ENCODE results near the gene C10orf71. TPM values are rescaled to one million over a fixed set of nuclear protein-coding genes. Genes with fewer than 3 reads are reported as not detected.

C10orf71 gene
- total RNA-seq, 1 experiment from 2014 or later = not detected

- no peak for DNase-seq
- Histone ChIP-seq H3K4me3 (ENCODE audit: low read length) (no peak overlapping the region), H3K9ac (ENCODE audit: low read length) (no peak overlapping the region), H4K20me1 (ENCODE audit: insufficient read depth, low read depth, low read length) (no peaks in the 10 kb centered on the region), H3K9me3 (ENCODE audit: low read length) (no peaks in the 10 kb centered on the region), H3K36me3 (ENCODE audit: insufficient read depth, low read length) (no peaks in the 10 kb centered on the region), H2AFZ (ENCODE audit: low read length) (no peak overlapping the region), H3K27ac (ENCODE audit: low read length) (no peak overlapping the region), H3K27me3 (ENCODE audit: low read length) (no peaks in the 10 kb centered on the region), H3K4me2 (ENCODE audit: low read depth, low read length, poor library complexity, severe bottlenecking) (no peak overlapping the region), H3K9me2 (replicated peaks; ENCODE audit: insufficient read depth, low read length) (no peaks in the 10 kb centered on the region), H3K4me1 (ENCODE audit: low read length) (no peaks in the 10 kb centered on the region), H3K79me2 (ENCODE audit: low read length) (no peaks in the 10 kb centered on the region)
These were observed 26.4 kb downstream of the C10orf71 start for GRCh38 chr10:49325131-49325915.

- Histone ChIP-seq H4K20me1 (ENCODE audit: insufficient read depth, low read depth, low read length) (no peaks in the 10 kb centered on the region), H3K9me2 (replicated peaks; ENCODE audit: insufficient read depth, low read length) (no peaks in the 10 kb centered on the region), H3K36me3 (ENCODE audit: insufficient read depth, low read length) (no peaks in the 10 kb centered on the region), H2AFZ (ENCODE audit: low read length) (no peak overlapping the region), H3K9me3 (ENCODE audit: low read length) (no peaks in the 10 kb centered on the region), H3K4me3 (ENCODE audit: low read length) (no peak overlapping the region), H3K4me2 (ENCODE audit: low read depth, low read length, poor library complexity, severe bottlenecking) (no peak overlapping the region), H3K4me1 (ENCODE audit: low read length) (no peaks in the 10 kb centered on the region), H3K9ac (ENCODE audit: low read length) (no peak overlapping the region), H3K27me3 (ENCODE audit: low read length) (no peaks in the 10 kb centered on the region), H3K79me2 (ENCODE audit: low read length) (no peaks in the 10 kb centered on the region), H3K27ac (ENCODE audit: low read length) (no peak overlapping the region)
- no peak for DNase-seq
These were observed 27.2 kb downstream of the C10orf71 start for GRCh38 chr10:49325916-49326783.

GRCh38 chr10:49327036-49327813, 28.3 kb downstream of the C10orf71 start:
- Histone ChIP-seq H3K9ac (ENCODE audit: low read length) (no peak overlapping the region), H3K79me2 (ENCODE audit: low read length) (no peaks in the 10 kb centered on the region), H3K9me3 (ENCODE audit: low read length) (no peaks in the 10 kb centered on the region), H3K9me2 (replicated peaks; ENCODE audit: insufficient read depth, low read length) (no peaks in the 10 kb centered on the region), H3K4me1 (ENCODE audit: low read length) (no peaks in the 10 kb centered on the region), H3K4me2 (ENCODE audit: low read depth, low read length, poor library complexity, severe bottlenecking) (no peak overlapping the region), H3K4me3 (ENCODE audit: low read length) (no peak overlapping the region), H3K27me3 (ENCODE audit: low read length) (no peaks in the 10 kb centered on the region), H4K20me1 (ENCODE audit: insufficient read depth, low read depth, low read length) (no peaks in the 10 kb centered on the region), H3K36me3 (ENCODE audit: insufficient read depth, low read length) (no peaks in the 10 kb centered on the region), H2AFZ (ENCODE audit: low read length) (no peak overlapping the region), H3K27ac (ENCODE audit: low read length) (no peak overlapping the region)
- DNase-seq = no peak

- no peaks in the 10 kb centered on the region for H4K20me1 ChIP-seq (ENCODE audit: insufficient read depth, low read depth, low read length)
- H3K36me3 ChIP-seq (ENCODE audit: insufficient read depth, low read length) = no peaks in the 10 kb centered on the region
- H3K4me3 ChIP-seq (ENCODE audit: low read length) = no peak overlapping the region
These were observed 29.6 kb downstream of the C10orf71 start for GRCh38 chr10:49328401-49329145.

GRCh38 chr10:49329146-49329505, 30.2 kb downstream of the C10orf71 start:
- H3K9me3 ChIP-seq (ENCODE audit: low read length) = no peaks in the 10 kb centered on the region
- no peak overlapping the region for H3K9ac ChIP-seq (ENCODE audit: low read length)
- H3K79me2 ChIP-seq (ENCODE audit: low read length) = no peaks in the 10 kb centered on the region
- no peaks in the 10 kb centered on the region for H3K4me1 ChIP-seq (ENCODE audit: low read length)
- H3K4me2 ChIP-seq (ENCODE audit: low read depth, low read length, poor library complexity, severe bottlenecking) = no peak overlapping the region
- no peaks in the 10 kb centered on the region for H3K27me3 ChIP-seq (ENCODE audit: low read length)
- no peaks in the 10 kb centered on the region for H4K20me1 ChIP-seq (ENCODE audit: insufficient read depth, low read depth, low read length)
- H2AFZ ChIP-seq (ENCODE audit: low read length) = no peak overlapping the region
- no peak overlapping the region for H3K27ac ChIP-seq (ENCODE audit: low read length)
- no peaks in the 10 kb centered on the region for H3K36me3 ChIP-seq (ENCODE audit: insufficient read depth, low read length)
- no peak for DNase-seq
- no peaks in the 10 kb centered on the region for H3K9me2 ChIP-seq (replicated peaks; ENCODE audit: insufficient read depth, low read length)
- no peak overlapping the region for H3K4me3 ChIP-seq (ENCODE audit: low read length)

More at GRCh38 chr10:49328401-49329145, 29.6 kb downstream of the C10orf71 start:
- no peaks in the 10 kb centered on the region for H3K79me2 ChIP-seq (ENCODE audit: low read length)
- H3K9me3 ChIP-seq (ENCODE audit: low read length) = no peaks in the 10 kb centered on the region
- H3K9ac ChIP-seq (ENCODE audit: low read length) = no peak overlapping the region
- no peak overlapping the region for H3K4me2 ChIP-seq (ENCODE audit: low read depth, low read length, poor library complexity, severe bottlenecking)
- DNase-seq = no peak
- no peak overlapping the region for H3K27ac ChIP-seq (ENCODE audit: low read length)
- H2AFZ ChIP-seq (ENCODE audit: low read length) = no peak overlapping the region
- H3K4me1 ChIP-seq (ENCODE audit: low read length) = no peaks in the 10 kb centered on the region
- no peaks in the 10 kb centered on the region for H3K27me3 ChIP-seq (ENCODE audit: low read length)
- H3K9me2 ChIP-seq (replicated peaks; ENCODE audit: insufficient read depth, low read length) = no peaks in the 10 kb centered on the region

GRCh38 chr10:49330127-49330665, 31.2 kb downstream of the C10orf71 start:
- no peak for DNase-seq
- Histone ChIP-seq H3K79me2 (ENCODE audit: low read length) (no peaks in the 10 kb centered on the region), H3K9me2 (replicated peaks; ENCODE audit: insufficient read depth, low read length) (no peaks in the 10 kb centered on the region), H3K36me3 (ENCODE audit: insufficient read depth, low read length) (no peaks in the 10 kb centered on the region), H3K9ac (ENCODE audit: low read length) (no peak overlapping the region), H2AFZ (ENCODE audit: low read length) (no peak overlapping the region), H3K27me3 (ENCODE audit: low read length) (no peaks in the 10 kb centered on the region), H3K4me1 (ENCODE audit: low read length) (no peaks in the 10 kb centered on the region), H3K4me2 (ENCODE audit: low read depth, low read length, poor library complexity, severe bottlenecking) (no peak overlapping the region), H3K4me3 (ENCODE audit: low read length) (no peak overlapping the region), H3K27ac (ENCODE audit: low read length) (no peak overlapping the region), H4K20me1 (ENCODE audit: insufficient read depth, low read depth, low read length) (no peaks in the 10 kb centered on the region), H3K9me3 (ENCODE audit: low read length) (no peaks in the 10 kb centered on the region)

- H3K4me2 ChIP-seq (ENCODE audit: low read depth, low read length, poor library complexity, severe bottlenecking) = no peak overlapping the region
- no peaks in the 10 kb centered on the region for H3K9me2 ChIP-seq (replicated peaks; ENCODE audit: insufficient read depth, low read length)
- H3K27ac ChIP-seq (ENCODE audit: low read length) = no peak overlapping the region
- H4K20me1 ChIP-seq (ENCODE audit: insufficient read depth, low read depth, low read length) = no peaks in the 10 kb centered on the region
- H3K27me3 ChIP-seq (ENCODE audit: low read length) = no peaks in the 10 kb centered on the region
- H3K4me3 ChIP-seq (ENCODE audit: low read length) = no peak overlapping the region
- no peaks in the 10 kb centered on the region for H3K36me3 ChIP-seq (ENCODE audit: insufficient read depth, low read length)
- DNase-seq = no peak
- no peaks in the 10 kb centered on the region for H3K79me2 ChIP-seq (ENCODE audit: low read length)
- H2AFZ ChIP-seq (ENCODE audit: low read length) = no peak overlapping the region
- H3K9me3 ChIP-seq (ENCODE audit: low read length) = no peaks in the 10 kb centered on the region
- no peak overlapping the region for H3K9ac ChIP-seq (ENCODE audit: low read length)
- H3K4me1 ChIP-seq (ENCODE audit: low read length) = no peaks in the 10 kb centered on the region
These were observed 32.5 kb downstream of the C10orf71 start for GRCh38 chr10:49331431-49331830.
